ENCODE data around the gene NAB1. TPM values are rescaled to one million over a fixed set of nuclear protein-coding genes. Genes with fewer than 3 reads are reported as not detected.

The NAB1 gene
- total RNA-seq, 2 experiments from 2014 or later: 24.9 to 33.3 TPM

DNA sequence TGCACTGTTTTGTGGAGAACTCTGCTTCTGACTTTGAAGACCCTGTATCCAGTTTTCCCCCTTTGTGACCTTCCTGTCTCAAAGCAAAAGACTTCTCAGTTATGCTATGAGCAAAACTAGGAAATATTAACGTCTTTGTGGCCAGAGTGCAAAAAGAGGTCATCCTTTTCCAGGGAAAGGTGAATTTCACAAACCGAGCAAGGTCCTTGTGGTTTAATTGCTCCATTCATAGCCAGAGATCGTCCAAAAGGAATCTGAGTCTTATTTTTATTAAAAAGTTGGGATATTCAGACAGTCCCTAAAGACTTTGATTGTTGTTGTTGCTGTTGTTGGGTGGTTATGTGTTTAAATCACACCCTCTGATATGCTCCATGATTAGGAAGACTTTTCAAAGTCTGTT lies 77.4 kb downstream of the NAB1 start:
- peaks cover 2% of the 10 kb centered on the region for H3K9me3 Mint-ChIP-seq
- peaks cover 25% of the 10 kb centered on the region for H3K4me1 Mint-ChIP-seq
- H3K27ac Mint-ChIP-seq: no peak overlapping the region
- no peak overlapping the region for H3K4me3 Mint-ChIP-seq
- no peak for DNase-seq
- H3K27me3 Mint-ChIP-seq: no peaks in the 10 kb centered on the region
- H3K36me3 Mint-ChIP-seq: no peaks in the 10 kb centered on the region

DNA sequence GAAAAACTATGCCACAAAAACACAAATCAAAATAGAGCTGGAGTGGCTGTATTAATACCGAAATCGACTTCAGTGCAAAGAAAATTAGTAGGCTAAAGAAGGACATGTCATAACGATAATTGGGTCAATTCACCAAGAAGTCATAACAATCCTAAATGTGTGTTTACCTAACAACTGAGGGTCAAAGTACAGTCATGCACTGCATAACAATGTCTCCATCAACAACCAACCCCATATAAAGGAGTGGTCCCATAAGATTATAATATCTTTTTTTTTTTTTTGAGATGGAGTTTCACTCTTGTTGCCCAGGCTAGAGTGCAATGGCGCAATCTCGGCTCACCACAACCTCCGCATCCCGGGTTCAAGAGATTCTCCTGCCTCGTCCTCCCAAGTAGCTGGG lies 87.5 kb downstream of the NAB1 start:
- Mint-ChIP-seq H3K9me3 (peaks cover under 1% of the 10 kb centered on the region), H3K4me3 (no peak overlapping the region), H3K36me3 (no peaks in the 10 kb centered on the region), H3K27ac (no peak overlapping the region), H3K4me1 (peaks cover 4% of the 10 kb centered on the region), H3K27me3 (no peaks in the 10 kb centered on the region)
- DNase-seq: no peak

DNA sequence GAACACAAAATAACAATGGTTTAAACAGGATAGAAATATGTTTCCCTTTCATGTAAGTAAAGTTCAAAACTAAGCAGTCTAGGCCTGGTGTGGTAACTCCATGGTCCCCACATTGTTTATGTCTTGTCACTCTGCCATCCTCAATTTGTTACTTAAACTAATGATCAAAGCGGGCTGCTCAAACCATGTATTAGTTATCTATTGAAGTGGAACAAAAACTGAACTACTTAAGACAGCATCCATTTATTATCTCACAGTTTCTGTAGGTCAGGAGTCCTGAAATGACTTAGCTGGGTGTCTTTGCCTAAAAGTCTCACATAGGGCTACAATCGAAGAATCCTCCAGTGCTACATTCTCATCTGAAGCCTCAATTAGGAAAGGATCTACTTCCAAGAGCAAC lies 91.6 kb downstream of the NAB1 start:
- Mint-ChIP-seq H3K27me3 (peaks cover 3% of the 10 kb centered on the region), H3K4me3 (no peak overlapping the region), H3K4me1 (peaks cover 9% of the 10 kb centered on the region), H3K27ac (no peak overlapping the region), H3K36me3 (no peaks in the 10 kb centered on the region), H3K9me3 (peaks cover 6% of the 10 kb centered on the region)
- no peak for DNase-seq

Other genes starting within 250 kb of the NAB1 start
- 10 to 100 TPM; 45.6 to 51.1 TPM for gene MFSD6, start 240.7 kb upstream of the NAB1 start, total RNA-seq
- gene NEMP2, start 114.4 kb upstream of the NAB1 start, total RNA-seq: 10 to 100 TPM; 14.5 to 15.7 TPM
- gene GLS, start 231.7 kb downstream of the NAB1 start, total RNA-seq: 100 to 1,000 TPM; 192 to 201 TPM